GM23338 (cell line): ENCODE data around the gene ZNF550. TPM values are rescaled to one million over a fixed set of nuclear protein-coding genes. Genes with fewer than 3 reads are reported as not detected.

Experiments used
- ATAC-seq: fragments of 200-7000 bp; cut with Tn5 transposase; 3 replicates; pipeline ENCODE4 v1.9.1; 2020
- DNase-seq: peaks from one replicate; pipeline ENCODE4 v3.0.0-alpha.2; 2015; ENCODE audit warnings: low spot score
- H2AFZ ChIP-seq: fragments of 200-600 bp; sonication (generic); 2 replicates; pipeline ENCODE4 v1.8.0; 2016; ENCODE audit warnings: antibody characterized with exemption, mild to moderate bottlenecking, moderate library complexity
- H3F3A ChIP-seq: fragments of 200-600 bp; sonication (generic); replicated peaks from 2 replicates; pipeline ENCODE4 v1.8.0; 2017; ENCODE audit warnings: antibody characterized with exemption, mixed run types, low read depth
- H3K27ac ChIP-seq: fragments of 200-600 bp; sonication (generic); 2 replicates; pipeline ENCODE4 v1.6.1; 2016; ENCODE audit warnings: low read depth
- H3K27me3 ChIP-seq: fragments of 200-600 bp; sonication (generic); 2 replicates; pipeline ENCODE4 v1.8.0; 2016; ENCODE audit warnings: mild to moderate bottlenecking, mixed run types, moderate library complexity; ENCODE audit not compliant: insufficient read depth
- H3K36me3 ChIP-seq: fragments of 200-600 bp; sonication (generic); 2 replicates; pipeline ENCODE4 v1.8.0; 2016; ENCODE audit warnings: mild to moderate bottlenecking; ENCODE audit not compliant: insufficient read depth
- H3K4me1 ChIP-seq: fragments of 200-600 bp; sonication (generic); 2 replicates; pipeline ENCODE4 v1.8.0; 2016; ENCODE audit warnings: mild to moderate bottlenecking, moderate library complexity; ENCODE audit not compliant: insufficient read depth
- H3K4me2 ChIP-seq: fragments of 200-600 bp; sonication (generic); 2 replicates; pipeline ENCODE4 v1.7.1; 2017; ENCODE audit warnings: mixed run types
- H3K4me3 ChIP-seq: fragments of 200-600 bp; sonication (generic); 2 replicates; pipeline ENCODE4 v1.6.1; 2016; ENCODE audit warnings: mixed run types
- H3K79me2 ChIP-seq: fragments of 200-600 bp; sonication (generic); replicated peaks from 2 replicates; pipeline ENCODE4 v1.8.0; 2017; ENCODE audit warnings: mild to moderate bottlenecking; ENCODE audit not compliant: insufficient read depth
- H3K9me2 ChIP-seq: fragments of 200-600 bp; sonication (generic); 2 replicates; pipeline ENCODE4 v1.8.0; 2017; ENCODE audit not compliant: insufficient read depth
- H4K20me1 ChIP-seq: fragments of 200-600 bp; sonication (generic); replicated peaks from 2 replicates; pipeline ENCODE4 v1.8.0; 2017; ENCODE audit warnings: mild to moderate bottlenecking; ENCODE audit not compliant: insufficient read depth
- H3K27ac Mint-ChIP-seq: 2 replicates; pipeline ENCODE4 v1.8.0; 2020; ENCODE audit warnings: inconsistent platforms, mild to moderate bottlenecking, moderate library complexity, mixed read lengths
- H3K27me3 Mint-ChIP-seq: 3 replicates; pipeline ENCODE4 v1.8.0; 2022; ENCODE audit warnings: low read depth, mild to moderate bottlenecking, moderate library complexity, mixed read lengths, inconsistent platforms; ENCODE audit not compliant: insufficient read depth, poor library complexity
- H3K36me3 Mint-ChIP-seq: 3 replicates; pipeline ENCODE4 v1.8.0; 2021; ENCODE audit warnings: low read depth, mild to moderate bottlenecking, inconsistent platforms, moderate library complexity, mixed read lengths
- H3K4me1 Mint-ChIP-seq: 3 replicates; pipeline ENCODE4 v1.8.0; 2020; ENCODE audit warnings: mild to moderate bottlenecking, inconsistent platforms, mixed read lengths
- H3K4me3 Mint-ChIP-seq: 3 replicates; pipeline ENCODE4 v1.8.0; 2021; ENCODE audit warnings: moderate library complexity, mild to moderate bottlenecking, inconsistent platforms, mixed read lengths
- H3K9me3 Mint-ChIP-seq: 3 replicates; pipeline ENCODE4 v1.8.0; 2020; ENCODE audit warnings: moderate library complexity, mild to moderate bottlenecking, inconsistent platforms, mixed read lengths
- CREB1 ChIP-seq: fragments of 250-450 bp; sonication (Bioruptor Pico); IDR thresholded peaks from 2 replicates; pipeline ENCODE4 v1.5.0; 2020; ENCODE audit warnings: low read depth, mild to moderate bottlenecking, moderate library complexity
- CTCF ChIP-seq, 2 experiments: fragments of 200-600 bp in 1 of 2; sonication (generic) in 1 of 2; conservative IDR thresholded peaks; 2 replicates each; pipeline versions ENCODE4 v1.5.1 to v1.6.1; 2016 to 2017; ENCODE audit warnings: antibody characterized with exemption in 2 of 2, low read depth in 2 of 2, mild to moderate bottlenecking in 2 of 2, moderate library complexity in 1 of 2
- ETS1 ChIP-seq: IDR thresholded peaks from 2 replicates; pipeline ENCODE4 v1.6.1; 2016; ENCODE audit warnings: antibody characterized with exemption
- EZH2 ChIP-seq: fragments of 200-600 bp; sonication (generic); IDR thresholded peaks from one replicate; pipeline ENCODE4 v1.8.0; 2017; ENCODE audit warnings: antibody characterized with exemption, mild to moderate bottlenecking, low read depth; ENCODE audit not compliant: unreplicated experiment
- EZH2phosphoT487 ChIP-seq: fragments of 200-600 bp; sonication (generic); IDR thresholded peaks from one replicate; pipeline ENCODE4 v1.8.1; 2018; ENCODE audit warnings: antibody characterized with exemption; ENCODE audit not compliant: unreplicated experiment
- JUNB ChIP-seq: IDR thresholded peaks from one replicate; pipeline ENCODE4 v1.6.1; 2016; ENCODE audit warnings: antibody characterized with exemption; ENCODE audit not compliant: unreplicated experiment
- NANOG ChIP-seq: IDR thresholded peaks from 2 replicates; pipeline ENCODE4 v1.6.1; 2016; ENCODE audit warnings: antibody characterized with exemption, borderline replicate concordance
- POLR2AphosphoS5 ChIP-seq: IDR thresholded peaks from 2 replicates; pipeline ENCODE4 v1.6.1; 2016; ENCODE audit warnings: antibody characterized with exemption, low read depth
- REST ChIP-seq: IDR thresholded peaks from one replicate; pipeline ENCODE4 v1.6.1; 2018; ENCODE audit warnings: antibody characterized with exemption; ENCODE audit not compliant: unreplicated experiment
- STAT1 ChIP-seq: IDR thresholded peaks from one replicate; pipeline ENCODE4 v1.6.1; 2016; ENCODE audit warnings: antibody characterized with exemption; ENCODE audit not compliant: unreplicated experiment
- ZNF114 ChIP-seq: fragments of 250-450 bp; sonication (Bioruptor Pico); IDR thresholded peaks from 2 replicates; pipeline ENCODE4 v1.5.0; 2020; ENCODE audit warnings: mild to moderate bottlenecking, moderate library complexity
- ZNF331 ChIP-seq: fragments of 250-450 bp; sonication (Bioruptor Pico); IDR thresholded peaks from 2 replicates; pipeline ENCODE4 v1.5.0; 2020; ENCODE audit warnings: low read depth, mild to moderate bottlenecking, moderate library complexity
- ZNF462 ChIP-seq: fragments of 250-450 bp; sonication (Bioruptor Pico); IDR thresholded peaks from 2 replicates; pipeline ENCODE4 v1.5.0; 2020; ENCODE audit warnings: mild to moderate bottlenecking, moderate library complexity
- polyA plus RNA-seq: library from polyadenylated mRNA; unstranded; fragments of >200 nt; fragmentation: Nextera tagmentation; extraction: Ambion mirVana; gene quantifications from 2 replicates; pipeline ENCODE4 v1.2.1, GENCODE V29; 2016
- total RNA-seq: library from RNA; depleted of rRNA; stranded (reverse); fragments of >200 nt; shearing (Covaris generic); gene quantifications from 2 replicates; pipeline ENCODE4 v1.2.3, GENCODE V29; 2014

ZNF550 gene
- total and polyA plus RNA-seq, 2 experiments from 2014 or later, result 5.7 to 14.7 TPM

GRCh38 chr19:57606931-57607330 is 47.3 kb upstream of the ZNF550 start:
- TF ChIP-seq CTCF (conservative IDR thresholded peaks at IDR 0.05; ENCODE audit: low read depth in 2 of 2) (no peak), ETS1 (no peak), REST (no peak), EZH2phosphoT487 (no peak), ZNF462 (CRISPR knock-in tag) (no peak), ZNF114 (CRISPR knock-in tag) (no peak), STAT1 (no peak), EZH2 (no peak), ZNF331 (no peak), CREB1 (CRISPR knock-in tag) (no peak), POLR2AphosphoS5 (no peak), NANOG (no peak), JUNB (no peak)
- H3K4me1 Mint-ChIP-seq, result no peaks in the 10 kb centered on the region
- no peaks in the 10 kb centered on the region; the same call in 1 of the 2 replicates for H3K9me2 ChIP-seq
- no peaks in the 10 kb centered on the region for H3K27me3 ChIP-seq
- H2AFZ ChIP-seq, result no peak overlapping the region
- H3K4me3 Mint-ChIP-seq, result no peak overlapping the region
- no peaks in the 10 kb centered on the region for H3K79me2 ChIP-seq
- no peaks in the 10 kb centered on the region for H4K20me1 ChIP-seq
- DNase-seq (no peak), ATAC-seq (no peak)
- no peak overlapping the region for H3K4me3 ChIP-seq
- peaks cover 2% of the 10 kb centered on the region for H3K27me3 Mint-ChIP-seq
- H3K36me3 ChIP-seq, result peaks cover 10% of the 10 kb centered on the region; the same call in 1 of the 2 replicates
- H3K4me1 ChIP-seq, result no peaks in the 10 kb centered on the region
- H3K9me3 Mint-ChIP-seq, result peaks cover 3% of the 10 kb centered on the region
- peaks cover 58% of the 10 kb centered on the region for H3K36me3 Mint-ChIP-seq
- no peak overlapping the region for H3K27ac Mint-ChIP-seq
- no peak overlapping the region for H3K4me2 ChIP-seq
- no peaks in the 10 kb centered on the region for H3F3A ChIP-seq
- H3K27ac ChIP-seq, result no peak overlapping the region
